ENCODE results near the gene CEP128.

- TF ChIP-seq CTCF (conservative IDR thresholded peaks at IDR 0.05) (no peak), EZH2 (IDR thresholded peaks at IDR 0.05; ENCODE audit: low read depth) (no peak)
These were observed 287.6 kb downstream of the CEP128 start for GRCh38 chr14:80653956-80654355.

All from PC-9 (cell line).